PFSK-1 (cell line): ENCODE measurements around the gene TSPY10. TPM values are rescaled to one million over a fixed set of nuclear protein-coding genes. Genes with fewer than 3 reads are reported as not detected.
"Not testable (repeated sequence)": the region's sequence is repeated elsewhere in the genome, so short reads cannot be mapped to it uniquely, and the experiment has no call there.

Experiments
- FOXP2 ChIP-seq: optimal IDR thresholded peaks from 2 replicates; pipeline ENCODE3; 2011; ENCODE audit warnings: borderline replicate concordance, control low read depth, inconsistent platforms; ENCODE audit not compliant: insufficient read depth; ENCODE audit errors: extremely low read length, extremely low read depth
- POLR2AphosphoS5 ChIP-seq: IDR thresholded peaks from 2 replicates; pipeline ENCODE4 v1.6.1; 2012; ENCODE audit warnings: low read depth, mild to moderate bottlenecking, control low read depth, low read length, moderate library complexity
- SIN3A ChIP-seq: IDR thresholded peaks from 2 replicates; pipeline ENCODE4 v1.6.1; 2012; ENCODE audit warnings: mild to moderate bottlenecking, low read length, moderate library complexity, borderline replicate concordance; ENCODE audit not compliant: insufficient read depth
- polyA plus RNA-seq: library from polyadenylated mRNA; unstranded; fragments of >200 nt; gene quantifications from one replicate; pipeline ENCODE4 v1.2.1, GENCODE V29; 2012; ENCODE audit warnings: low read depth, missing spikeins; ENCODE audit not compliant: insufficient read length
- TF ChIP-seq, protein P1 (sequence below), 2 experiments: IDR thresholded peaks; 2 replicates each; pipeline versions ENCODE4 v1.6.1 to v1.8.0; 2011 to 2012; ENCODE audit warnings: low read depth in 2 of 2, low read length in 2 of 2, control low read depth in 1 of 2, inconsistent platforms in 1 of 2, mild to moderate bottlenecking in 1 of 2, moderate library complexity in 1 of 2; ENCODE audit not compliant: insufficient read depth in 1 of 2

Gene TSPY10, protein sequence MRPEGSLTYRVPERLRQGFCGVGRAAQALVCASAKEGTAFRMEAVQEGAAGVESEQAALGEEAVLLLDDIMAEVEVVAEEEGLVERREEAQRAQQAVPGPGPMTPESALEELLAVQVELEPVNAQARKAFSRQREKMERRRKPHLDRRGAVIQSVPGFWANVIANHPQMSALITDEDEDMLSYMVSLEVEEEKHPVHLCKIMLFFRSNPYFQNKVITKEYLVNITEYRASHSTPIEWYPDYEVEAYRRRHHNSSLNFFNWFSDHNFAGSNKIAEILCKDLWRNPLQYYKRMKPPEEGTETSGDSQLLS
- not detected for polyA plus RNA-seq

DNA sequence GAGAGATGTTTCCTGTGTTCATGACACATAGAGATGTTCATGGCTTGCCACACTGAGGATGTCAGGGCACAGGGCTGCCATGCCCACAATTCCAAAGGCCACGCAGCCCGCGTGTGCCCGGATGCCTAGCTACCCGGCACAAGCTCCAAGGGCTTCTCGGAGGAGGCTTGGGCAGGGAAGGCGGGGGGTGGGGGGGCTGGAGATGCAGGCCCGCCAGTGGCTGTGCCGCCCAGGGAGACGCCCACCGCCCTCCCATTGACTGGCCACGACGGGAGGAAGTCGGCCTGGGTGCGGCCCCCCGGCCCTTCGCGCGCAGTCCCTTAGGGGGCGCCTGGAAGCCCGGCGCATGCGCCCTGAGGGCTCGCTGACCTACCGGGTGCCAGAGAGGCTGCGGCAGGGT, at the start of gene TSPY10:
Gene TSPY10 (plus strand): TSS at position 301 of the 400 bp plus-strand sequence. CDS start 46 bp downstream, at position 347.
- TF ChIP-seq SIN3A, FOXP2: not testable (repeated sequence)
- TF ChIP-seq, protein P1, sequence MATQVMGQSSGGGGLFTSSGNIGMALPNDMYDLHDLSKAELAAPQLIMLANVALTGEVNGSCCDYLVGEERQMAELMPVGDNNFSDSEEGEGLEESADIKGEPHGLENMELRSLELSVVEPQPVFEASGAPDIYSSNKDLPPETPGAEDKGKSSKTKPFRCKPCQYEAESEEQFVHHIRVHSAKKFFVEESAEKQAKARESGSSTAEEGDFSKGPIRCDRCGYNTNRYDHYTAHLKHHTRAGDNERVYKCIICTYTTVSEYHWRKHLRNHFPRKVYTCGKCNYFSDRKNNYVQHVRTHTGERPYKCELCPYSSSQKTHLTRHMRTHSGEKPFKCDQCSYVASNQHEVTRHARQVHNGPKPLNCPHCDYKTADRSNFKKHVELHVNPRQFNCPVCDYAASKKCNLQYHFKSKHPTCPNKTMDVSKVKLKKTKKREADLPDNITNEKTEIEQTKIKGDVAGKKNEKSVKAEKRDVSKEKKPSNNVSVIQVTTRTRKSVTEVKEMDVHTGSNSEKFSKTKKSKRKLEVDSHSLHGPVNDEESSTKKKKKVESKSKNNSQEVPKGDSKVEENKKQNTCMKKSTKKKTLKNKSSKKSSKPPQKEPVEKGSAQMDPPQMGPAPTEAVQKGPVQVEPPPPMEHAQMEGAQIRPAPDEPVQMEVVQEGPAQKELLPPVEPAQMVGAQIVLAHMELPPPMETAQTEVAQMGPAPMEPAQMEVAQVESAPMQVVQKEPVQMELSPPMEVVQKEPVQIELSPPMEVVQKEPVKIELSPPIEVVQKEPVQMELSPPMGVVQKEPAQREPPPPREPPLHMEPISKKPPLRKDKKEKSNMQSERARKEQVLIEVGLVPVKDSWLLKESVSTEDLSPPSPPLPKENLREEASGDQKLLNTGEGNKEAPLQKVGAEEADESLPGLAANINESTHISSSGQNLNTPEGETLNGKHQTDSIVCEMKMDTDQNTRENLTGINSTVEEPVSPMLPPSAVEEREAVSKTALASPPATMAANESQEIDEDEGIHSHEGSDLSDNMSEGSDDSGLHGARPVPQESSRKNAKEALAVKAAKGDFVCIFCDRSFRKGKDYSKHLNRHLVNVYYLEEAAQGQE (IDR thresholded peaks at IDR 0.05; ENCODE audit: insufficient read depth in 1 of 2, low read depth in 2 of 2, low read length in 2 of 2): not testable (repeated sequence)

DNA sequence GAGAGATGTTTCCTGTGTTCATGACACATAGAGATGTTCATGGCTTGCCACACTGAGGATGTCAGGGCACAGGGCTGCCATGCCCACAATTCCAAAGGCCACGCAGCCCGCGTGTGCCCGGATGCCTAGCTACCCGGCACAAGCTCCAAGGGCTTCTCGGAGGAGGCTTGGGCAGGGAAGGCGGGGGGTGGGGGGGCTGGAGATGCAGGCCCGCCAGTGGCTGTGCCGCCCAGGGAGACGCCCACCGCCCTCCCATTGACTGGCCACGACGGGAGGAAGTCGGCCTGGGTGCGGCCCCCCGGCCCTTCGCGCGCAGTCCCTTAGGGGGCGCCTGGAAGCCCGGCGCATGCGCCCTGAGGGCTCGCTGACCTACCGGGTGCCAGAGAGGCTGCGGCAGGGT, 40.7 kb upstream of the TSPY10 start, which contains the start of gene TSPY9:
Gene TSPY9 (plus strand): TSS at position 301 of the 400 bp plus-strand sequence. CDS start 46 bp downstream, at position 347.
- TF ChIP-seq FOXP2, POLR2AphosphoS5: not testable (repeated sequence)
- TF ChIP-seq, protein P1 (IDR thresholded peaks at IDR 0.05; ENCODE audit: insufficient read depth in 1 of 2, low read depth in 2 of 2, low read length in 2 of 2): not testable (repeated sequence)
